ENCODE data around the gene IL11RA. TPM values are rescaled to one million over a fixed set of nuclear protein-coding genes. Genes with fewer than 3 reads are reported as not detected.

IL11RA gene
- total and polyA plus RNA-seq, 2 of the 8 experiments (the other 6 are each of a cell fraction or from before 2014, with no cell fraction given) = 5.5 to 9.1 TPM

- TF ChIP-seq SAP30 (IDR thresholded peaks at IDR 0.05; ENCODE audit: insufficient read depth, insufficient replicate concordance, low read length) (peak; percentile 70), TBP (IDR thresholded peaks at IDR 0.05; ENCODE audit: low read depth, low read length) (no peak), GTF2F1 (IDR thresholded peaks at IDR 0.05; ENCODE audit: borderline replicate concordance, low read depth, low read length) (no peak), SP1 (IDR thresholded peaks at IDR 0.05; ENCODE audit: low read depth, low read length) (peak; percentile 86), POLR2AphosphoS5 (IDR thresholded peaks at IDR 0.05; ENCODE audit: low read depth, low read length) (no peak), TCF12 (IDR thresholded peaks at IDR 0.05; ENCODE audit: low read depth, low read length) (no peak), EGR1 (IDR thresholded peaks at IDR 0.05; ENCODE audit: borderline replicate concordance, low read depth, low read length) (peak; percentile 46; the same call in 1 of the 2 replicates), KDM5A (IDR thresholded peaks at IDR 0.05; ENCODE audit: low read length) (no peak), TAF1 (IDR thresholded peaks at IDR 0.05; ENCODE audit: low read depth, low read length) (peak; percentile 68), KDM1A (IDR thresholded peaks at IDR 0.05; ENCODE audit: borderline replicate concordance, low read length) (0 out of 2 replicates have a peak, but pooled peaks have one; percentile 15), NANOG (IDR thresholded peaks at IDR 0.05; ENCODE audit: insufficient read depth, low read depth, low read length, poor library complexity, severe bottlenecking) (no peak), SP2 (IDR thresholded peaks at IDR 0.05; ENCODE audit: low read length) (peak; percentile 47), CREB1 (IDR thresholded peaks at IDR 0.05) (no peak), JUND (IDR thresholded peaks at IDR 0.05; ENCODE audit: low read length) (no peak), TAF7 (optimal IDR thresholded peaks at IDR 0.05; ENCODE audit: borderline replicate concordance, low read depth, low read length) (no peak), CBX8 (IDR thresholded peaks at IDR 0.05; ENCODE audit: borderline replicate concordance, low read depth, low read length) (no peak), POLR2A (IDR thresholded peaks at IDR 0.05; ENCODE audit: control extremely low read depth in 1 of 2, low read depth in 2 of 2, low read length in 2 of 2) (no peak), ZNF274 (IDR thresholded peaks at IDR 0.05; ENCODE audit: borderline replicate concordance, extremely low read depth, low read length) (no peak), CEBPB (IDR thresholded peaks at IDR 0.05; ENCODE audit: low read depth, low read length) (no peak), ATF2 (IDR thresholded peaks at IDR 0.05; ENCODE audit: low read length) (no peak)
Observed at GRCh38 chr9:34651876-34652601, at the start of gene IL11RA (continued).

Measured in H1 (cell line).